MCF 10A (cell line): ENCODE results near the gene NDUFA12. TPM values are rescaled to one million over a fixed set of nuclear protein-coding genes. Genes with fewer than 3 reads are reported as not detected.

Source experiments
- BruUV-seq: library from RNA; stranded (reverse); fragments of 400-500 nt; replicated peaks from 2 replicates; lab custom pipeline; 2021; lab: Mats Ljungman, UMichigan
- CTCF ChIA-PET: fragments of 300-600 bp; sonication (Branson Sonifier 250); formaldehyde crosslinking; extraction: SDS; loops from one replicate; lab custom pipeline; 2021; ENCODE audit warnings: antibody characterized with exemption, inconsistent platforms; lab: Yijun Ruan, JAX
- POLR2A ChIA-PET: fragments of 300-600, 350-650 bp; sonication (Branson Sonifier 250); formaldehyde crosslinking; extraction: SDS; loops from one replicate; lab custom pipeline; 2020; ENCODE audit warnings: antibody characterized with exemption, inconsistent platforms; lab: Yijun Ruan, JAX
- DNase-seq: peaks from one replicate; pipeline ENCODE4 v3.0.0-alpha.2; 2018; ENCODE audit not compliant: unreplicated experiment
- H3K27ac Mint-ChIP-seq: one replicate; pipeline ENCODE4 v1.8.0; 2022; ENCODE audit warnings: mild to moderate bottlenecking, low read depth, mixed read lengths; ENCODE audit not compliant: unreplicated experiment
- H3K27me3 Mint-ChIP-seq: one replicate; pipeline ENCODE4 v1.8.0; 2022; ENCODE audit warnings: mixed read lengths; ENCODE audit not compliant: insufficient read depth, unreplicated experiment
- H3K36me3 Mint-ChIP-seq: one replicate; pipeline ENCODE4 v1.8.0; 2022; ENCODE audit warnings: mild to moderate bottlenecking, moderate library complexity, mixed read lengths; ENCODE audit not compliant: insufficient read depth, unreplicated experiment
- H3K4me1 Mint-ChIP-seq: one replicate; pipeline ENCODE4 v1.8.0; 2022; ENCODE audit warnings: mixed read lengths; ENCODE audit not compliant: insufficient read depth, unreplicated experiment
- H3K4me3 Mint-ChIP-seq: one replicate; pipeline ENCODE4 v1.8.0; 2022; ENCODE audit warnings: mild to moderate bottlenecking, moderate library complexity, mixed read lengths; ENCODE audit not compliant: unreplicated experiment
- H3K9me3 Mint-ChIP-seq: one replicate; pipeline ENCODE4 v1.8.0; 2022; ENCODE audit warnings: mixed read lengths; ENCODE audit not compliant: unreplicated experiment
- CTCF ChIP-seq: fragments of 200-600 bp; IDR thresholded peaks from one replicate; pipeline ENCODE4 v1.8.0; 2022; ENCODE audit warnings: antibody characterized with exemption, mild to moderate bottlenecking; ENCODE audit not compliant: unreplicated experiment
- intact Hi-C: fragments of 100-400 bp; cut with micrococcal nuclease; formaldehyde crosslinking; loops from 2 replicates; pipeline ENCODE4 v1.14.1; 2022
- total RNA-seq: library from RNA; stranded (reverse); gene quantifications from 2 replicates; pipeline ENCODE4 v1.2.3, GENCODE V29; 2022

Gene NDUFA12
- total RNA-seq, 1 experiment from 2014 or later: 112 TPM

GRCh38 chr12:94954948-94955592 is 48.4 kb downstream of the NDUFA12 start:
- Mint-ChIP-seq H3K36me3 (no peaks in the 10 kb centered on the region), H3K4me1 (peaks cover 42% of the 10 kb centered on the region), H3K9me3 (peaks cover 8% of the 10 kb centered on the region), H3K4me3 (no peak overlapping the region), H3K27me3 (no peaks in the 10 kb centered on the region), H3K27ac (peak overlapping the region; percentile 88)
- no peak for DNase-seq
- CTCF ChIA-PET: interaction anchor here (0.9 kb wide), 1 partner anchor 22 kb away, joined by 3 read pairs; no protein-coding TSS in a partner anchor
- no peak for TF ChIP-seq CTCF
- intact Hi-C loops: no loop called here
- POLR2A ChIA-PET: interaction anchor here (0.6 to 3.7 kb wide), 8 partner anchors 9 to 1525 kb away, joined by 3 to 14 read pairs (median 4); partner anchors contain the start of gene NDUFA12
- no TSS peak for BruUV-seq

GRCh38 chr12:94954029-94954685 is 49.3 kb downstream of the NDUFA12 start:
- DNase-seq: peak; percentile 74
- intact Hi-C loops: no loop called here
- Mint-ChIP-seq H3K36me3 (no peaks in the 10 kb centered on the region), H3K9me3 (peaks cover 8% of the 10 kb centered on the region), H3K27ac (peak overlapping the region; percentile 88), H3K4me3 (peak overlapping the region; percentile 17), H3K4me1 (peaks cover 42% of the 10 kb centered on the region), H3K27me3 (no peaks in the 10 kb centered on the region)
- no TSS peak for BruUV-seq
- TF ChIP-seq CTCF: no peak
- ChIA-PET POLR2A (interaction anchor here (0.6 to 3.7 kb wide), 6 partner anchors 11 to 1524 kb away, joined by 3 to 14 read pairs (median 4); partner anchors contain the start of gene NDUFA12), CTCF (interaction anchor here (0.9 kb wide), 1 partner anchor 22 kb away, joined by 3 read pairs; no protein-coding TSS in a partner anchor)

GRCh38 chr12:94952325-94952724 is 51.2 kb downstream of the NDUFA12 start:
- H3K27ac Mint-ChIP-seq: peak overlapping the region; percentile 61

More at GRCh38 chr12:94952325-94952724, 51.2 kb downstream of the NDUFA12 start:
- POLR2A ChIA-PET: interaction anchor here (0.6 to 3.7 kb wide), 5 partner anchors 11 to 90 kb away, joined by 3 to 14 read pairs (median 4); partner anchors contain the start of gene NDUFA12
- Mint-ChIP-seq H3K4me1 (peaks cover 42% of the 10 kb centered on the region), H3K4me3 (no peak overlapping the region), H3K9me3 (peaks cover 8% of the 10 kb centered on the region), H3K27me3 (no peaks in the 10 kb centered on the region), H3K36me3 (no peaks in the 10 kb centered on the region)
- DNase-seq: no peak
- no peak for TF ChIP-seq CTCF
- CTCF ChIA-PET: no interaction called here
- BruUV-seq: no TSS peak
- intact Hi-C loops: no loop called here
